HepG2 (cell line): ENCODE data around the gene TEX35. TPM values are rescaled to one million over a fixed set of nuclear protein-coding genes. Genes with fewer than 3 reads are reported as not detected.
A peak's percentile ranks its signal among the peaks of the same experiment; 100 is the strongest.

ENCODE experiments used
- ATAC-seq: fragments of 200-7000 bp; cut with Tn5 transposase; 3 replicates; pipeline ENCODE4 v1.9.1; 2020; ENCODE audit warnings: mild to moderate bottlenecking, moderate library complexity
- BruUV-seq: library from RNA; stranded (reverse); fragments of 400-500 nt; replicated peaks from 2 replicates; lab custom pipeline; 2021; lab: Mats Ljungman, UMichigan
- CTCF ChIA-PET: fragments of 300-600 bp; formaldehyde crosslinking; extraction: SDS; loops from one replicate; lab custom pipeline; 2021; ENCODE audit warnings: low total read pairs, inconsistent platforms, low intra/inter-chr PET ratio; lab: Yijun Ruan, JAX
- POLR2A ChIA-PET: fragments of 350-600 bp; sonication (Branson Sonifier 250); formaldehyde crosslinking; loops from one replicate; lab custom pipeline; 2020; ENCODE audit warnings: antibody characterized with exemption, inconsistent platforms; lab: Yijun Ruan, JAX
- DNase-seq: peaks from one replicate; pipeline ENCODE4 v3.0.0-alpha.2; 2015; ENCODE audit warnings: low spot score
- FAIRE-seq: peaks from 3 replicates; lab custom pipeline; 2011; peaks lifted over from hg19 to GRCh38; lab: Jason Lieb, UNC
- H2AFZ ChIP-seq: one replicate; pipeline ENCODE4 v1.6.1; 2011; ENCODE audit warnings: low read length, inconsistent platforms
- H3K27ac ChIP-seq: fragments of 300-600 bp; 3 replicates; pipeline ENCODE4 v1.8.0; 2011; ENCODE audit warnings: mixed run types, mild to moderate bottlenecking, mixed read lengths, low read length, inconsistent platforms; ENCODE audit not compliant: insufficient read depth; ENCODE audit errors: extremely low read length
- H3K27me3 ChIP-seq, 2 experiments: fragments of 200-600 bp in 1 of 2; 2 replicates in 1 of 2; 3 replicates in 1 of 2; pipeline versions ENCODE4 v1.6.0 to v1.8.0; 2011; ENCODE audit warnings: low read length in 2 of 2, mild to moderate bottlenecking in 2 of 2, moderate library complexity in 2 of 2, inconsistent platforms in 1 of 2; ENCODE audit not compliant: insufficient read depth in 2 of 2, control insufficient read depth in 1 of 2
- H3K36me3 ChIP-seq, 2 experiments: fragments of 200-600 bp in 1 of 2; replicated peaks in 1 of 2; 2 replicates in 1 of 2; 3 replicates in 1 of 2; pipeline versions ENCODE4 v1.5.1 to v1.8.0; 2011; ENCODE audit warnings: low read length in 2 of 2, inconsistent platforms in 1 of 2; ENCODE audit not compliant: insufficient read depth in 2 of 2, control insufficient read depth in 1 of 2
- H3K4me1 ChIP-seq: 2 replicates; pipeline ENCODE4 v1.5.1; 2012; ENCODE audit warnings: low read length, inconsistent platforms; ENCODE audit not compliant: insufficient read depth
- H3K4me2 ChIP-seq: 2 replicates; pipeline ENCODE4 v1.6.0; 2011; ENCODE audit warnings: low read depth, low read length, inconsistent platforms
- H3K4me3 ChIP-seq, 3 experiments: fragments of 200-600 bp in 1 of 3; sonication (generic), shearing (Covaris generic) in 1 of 3; replicated peaks in 1 of 3; 2 replicates each; pipeline ENCODE4 v1.5.1; 2011 to 2016; ENCODE audit warnings: low read length in 3 of 3, inconsistent platforms in 2 of 3, low read depth in 2 of 3, mild to moderate bottlenecking in 2 of 3, control low read depth in 1 of 3, mixed read lengths in 1 of 3; ENCODE audit not compliant: insufficient read depth in 1 of 3
- H3K79me2 ChIP-seq: one replicate; pipeline ENCODE4 v1.6.1; 2011; ENCODE audit warnings: low read length, inconsistent platforms; ENCODE audit not compliant: insufficient read depth
- H3K9ac ChIP-seq: 2 replicates; pipeline ENCODE4 v1.6.0; 2011; ENCODE audit warnings: mild to moderate bottlenecking, low read depth, low read length, inconsistent platforms; ENCODE audit not compliant: insufficient read depth
- H3K9me3 ChIP-seq: 2 replicates; pipeline ENCODE4 v1.5.1; 2012; ENCODE audit warnings: mild to moderate bottlenecking, low read length
- H4K20me1 ChIP-seq: 2 replicates; pipeline ENCODE4 v1.6.0; 2011; ENCODE audit warnings: inconsistent platforms, mild to moderate bottlenecking, low read length, moderate library complexity; ENCODE audit not compliant: insufficient read depth
- ARHGAP35 ChIP-seq: sonication (generic); formaldehyde crosslinking; IDR thresholded peaks from 2 replicates; pipeline ENCODE4 v1.9.0; 2022; ENCODE audit warnings: mild to moderate bottlenecking, inconsistent platforms, moderate library complexity, missing genetic modification reagents, borderline replicate concordance
- ATF7-NPFF ChIP-seq: sonication (generic); formaldehyde crosslinking; IDR thresholded peaks from 2 replicates; pipeline ENCODE4 v1.8.1; 2023; ENCODE audit warnings: mild to moderate bottlenecking, low read depth, missing genetic modification reagents, moderate library complexity
- EED ChIP-seq: sonication (generic); formaldehyde crosslinking; IDR thresholded peaks from 2 replicates; pipeline ENCODE4 v1.5.0; 2020; ENCODE audit warnings: mild to moderate bottlenecking, missing genetic modification reagents
- HDAC2 ChIP-seq: sonication (generic); formaldehyde crosslinking; IDR thresholded peaks from 2 replicates; pipeline ENCODE4 v1.4.0; 2020; ENCODE audit warnings: missing genetic modification reagents
- MAF1 ChIP-seq: sonication (generic); formaldehyde crosslinking; IDR thresholded peaks from 2 replicates; pipeline ENCODE4 v1.5.0; 2020; ENCODE audit warnings: missing genetic modification reagents, borderline replicate concordance
- MAX ChIP-seq: IDR thresholded peaks from 2 replicates; pipeline ENCODE4 v1.6.1; 2012; ENCODE audit warnings: inconsistent platforms
- MED1 ChIP-seq: sonication (generic); formaldehyde crosslinking; IDR thresholded peaks from 2 replicates; pipeline ENCODE4 v1.4.0; 2020; ENCODE audit warnings: missing genetic modification reagents
- MLX ChIP-seq: IDR thresholded peaks from 2 replicates; pipeline ENCODE4 v1.6.1; 2016
- NFKB2 ChIP-seq: sonication (generic); formaldehyde crosslinking; IDR thresholded peaks from 2 replicates; pipeline ENCODE4 v1.4.0; 2020; ENCODE audit warnings: missing genetic modification reagents, borderline replicate concordance
- NPAS2 ChIP-seq: sonication (generic); formaldehyde crosslinking; IDR thresholded peaks from 2 replicates; pipeline ENCODE4 v1.8.0; 2022; ENCODE audit warnings: mild to moderate bottlenecking, missing genetic modification reagents, borderline replicate concordance
- PAF1 ChIP-seq: IDR thresholded peaks from 2 replicates; pipeline ENCODE4 v1.6.1; 2016; ENCODE audit warnings: missing genetic modification reagents, missing compliant biosample characterization
- RXRA ChIP-seq: sonication (generic); formaldehyde crosslinking; IDR thresholded peaks from 2 replicates; pipeline ENCODE4 v1.5.1; 2020; ENCODE audit warnings: missing genetic modification reagents
- TFDP1 ChIP-seq: IDR thresholded peaks from 2 replicates; pipeline ENCODE4 v1.6.1; 2016; ENCODE audit warnings: missing compliant biosample characterization, missing genetic modification reagents, borderline replicate concordance
- THAP11 ChIP-seq: IDR thresholded peaks from 2 replicates; pipeline ENCODE4 v1.6.1; 2016; ENCODE audit warnings: missing biosample characterization, missing genetic modification reagents
- TOPORS ChIP-seq: sonication (generic); formaldehyde crosslinking; IDR thresholded peaks from 2 replicates; pipeline ENCODE4 v1.8.0; 2023; ENCODE audit warnings: mild to moderate bottlenecking, missing genetic modification reagents
- ZFX ChIP-seq: sonication (generic); formaldehyde crosslinking; IDR thresholded peaks from 2 replicates; pipeline ENCODE4 v1.4.0; 2020; ENCODE audit warnings: mild to moderate bottlenecking, low read depth, missing genetic modification reagents, moderate library complexity
- ZFY ChIP-seq: sonication (generic); formaldehyde crosslinking; IDR thresholded peaks from 2 replicates; pipeline ENCODE4 v1.4.0; 2020; ENCODE audit warnings: missing genetic modification reagents
- ZNF232 ChIP-seq: sonication (generic); formaldehyde crosslinking; IDR thresholded peaks from 2 replicates; pipeline ENCODE4 v1.4.0; 2020; ENCODE audit warnings: missing genetic modification reagents, borderline replicate concordance
- ZNF414 ChIP-seq: sonication (generic); formaldehyde crosslinking; IDR thresholded peaks from 2 replicates; pipeline ENCODE4 v1.5.0; 2020; ENCODE audit warnings: missing genetic modification reagents
- ZNF446 ChIP-seq: sonication (generic); formaldehyde crosslinking; IDR thresholded peaks from 2 replicates; pipeline ENCODE4 v1.5.0; 2020; ENCODE audit warnings: mild to moderate bottlenecking, missing genetic modification reagents
- WGBS: methylation state at CpG from one replicate; pipeline ENCODE4 v1.1.6; 2017; ENCODE audit warnings: low lambda C conversion rate; 5-methylcytosine and 5-hydroxymethylcytosine counted together
- in situ Hi-C: cut with HindIII; loops from 2 replicates; pipeline ENCODE4 v1.10.0; 2017; ENCODE audit warnings: low pct_unique_long_range_greater_than_20kb; ENCODE audit not compliant: extremely low pct_ligation_motif_present
- intact Hi-C: fragments of 100-400 bp; cut with micrococcal nuclease; formaldehyde crosslinking; loops from one replicate; pipeline ENCODE4 v1.10.0; 2022; ENCODE audit not compliant: unreplicated experiment
- polyA plus RNA-seq, 8 experiments: library from polyadenylated mRNA; depleted of rRNA in 3 of 8; stranded (reverse) in 7 of 8; unstranded in 1 of 8; fragments of >200 nt; fragmentation: Illumina TruSeq in 4 of 8; extraction: Trizol in 4 of 8; gene quantifications; 2 replicates each; pipeline versions ENCODE4 v1.2.1 to v1.2.3, GENCODE V29; 2011 to 2016; ENCODE audit warnings: low read depth in 4 of 8, missing spikeins in 1 of 8, mixed read lengths in 1 of 8; ENCODE audit not compliant: insufficient read depth in 1 of 8
- total RNA-seq, 5 experiments: library from RNA; depleted of rRNA; stranded (reverse); fragments of >200 nt; fragmentation: Illumina TruSeq; extraction: Trizol; gene quantifications; 2 replicates each; pipeline ENCODE4 v1.2.3, GENCODE V29; 2016; ENCODE audit warnings: low read depth in 1 of 5

TEX35 gene
- total and polyA plus RNA-seq, 2 of the 13 experiments (the other 11 are each of a cell fraction or from before 2014, with no cell fraction given): not detected

- TF ChIP-seq ATF7-NPFF (CRISPR knock-in tag) (peak; percentile 53; the same call in 1 of the 2 replicates), EED (CRISPR knock-in tag) (peak; percentile 38; the same call in 1 of the 2 replicates), TFDP1 (CRISPR knock-in tag) (0 out of 2 replicates have a peak, but pooled peaks have one; percentile 53), RXRA (CRISPR knock-in tag) (no peak; the same call in 1 of the 2 replicates), TOPORS (0 out of 2 replicates have a peak, but pooled peaks have one; percentile 6), PAF1 (CRISPR knock-in tag) (no peak)
Observed at GRCh38 chr1:178542554-178543289, 29.8 kb downstream of the TEX35 start (continued).

GRCh38 chr1:178543290-178543607, 30.3 kb downstream of the TEX35 start:
- in situ Hi-C loops (no loop called here), intact Hi-C loops (loop anchor here (2.0 to 10.0 kb wide), 4 partner anchors 82 to 332 kb away; partner anchors contain the start of gene ANGPTL1)
- H3K4me2 ChIP-seq: peak overlapping the region; percentile 98
- H3K9ac ChIP-seq: peak overlapping the region; percentile 77
- peak; percentile 24 for ATAC-seq
- H3K27ac ChIP-seq: peak overlapping the region; percentile 92
- BruUV-seq: no TSS peak
- no peaks in the 10 kb centered on the region for H4K20me1 ChIP-seq
- H3K27me3 ChIP-seq: no peaks in the 10 kb centered on the region; a peak in 1 of 5 replicates
- H3K4me3 ChIP-seq: peak overlapping the region; percentile 72 to 91 (median 87)
- no peaks in the 10 kb centered on the region for H3K9me3 ChIP-seq
- ChIA-PET CTCF (interaction anchor here (0.6 to 2.6 kb wide), 5 partner anchors 9 to 459 kb away, joined by 3 to 28 read pairs (median 8); partner anchors contain the start of gene RALGPS2), POLR2A (interaction anchor here (0.8 to 2.5 kb wide), 4 partner anchors 21 to 210 kb away, joined by 4 to 26 read pairs (median 12); partner anchors contain the start of gene RALGPS2)
- H3K4me1 ChIP-seq: peaks cover 47% of the 10 kb centered on the region
- no peak for DNase-seq
- H2AFZ ChIP-seq: no peak overlapping the region
- peaks cover 10% of the 10 kb centered on the region for H3K79me2 ChIP-seq
- no peak for FAIRE-seq
- 0% methylated on average over 8 of the region's 10 CpGs for WGBS
- peaks cover 0 to 5% of the 10 kb centered on the region in 2 experiments; a peak in 1 of 5 replicates for H3K36me3 ChIP-seq
- no peak for TF ChIP-seq THAP11
- 0 out of 2 replicates have a peak, but pooled peaks have one; percentile 1 for TF ChIP-seq MLX (CRISPR knock-in tag)
- TF ChIP-seq MAX: 0 out of 2 replicates have a peak, but pooled peaks have one; percentile 5
- no peak for TF ChIP-seq ZNF446 (CRISPR knock-in tag)
- 0 out of 2 replicates have a peak, but pooled peaks have one; percentile 7 for TF ChIP-seq ZNF414 (CRISPR knock-in tag)
- TF ChIP-seq ZFX (CRISPR knock-in tag): 0 out of 2 replicates have a peak, but pooled peaks have one; percentile 13
- TF ChIP-seq HDAC2 (CRISPR knock-in tag): 0 out of 2 replicates have a peak, but pooled peaks have one; percentile 1
- TF ChIP-seq MED1: no peak
- no peak for TF ChIP-seq MAF1
- TF ChIP-seq NFKB2 (CRISPR knock-in tag): no peak
- TF ChIP-seq ZFY (CRISPR knock-in tag): peak; percentile 5; the same call in 1 of the 2 replicates
- no peak for TF ChIP-seq ARHGAP35
- TF ChIP-seq ZNF232: 0 out of 2 replicates have a peak, but pooled peaks have one; percentile 44
- no peak for TF ChIP-seq NPAS2 (CRISPR knock-in tag)
